Gastroesophageal sphincter (tissue), 4 donors: ENCODE measurements around the gene HIKESHI. TPM values are rescaled to one million over a fixed set of nuclear protein-coding genes. Genes with fewer than 3 reads are reported as not detected.
"Not testable (repeated sequence)": the region's sequence is repeated elsewhere in the genome, so short reads cannot be mapped to it uniquely, and the experiment has no call there.

ENCODE experiments used
- ATAC-seq: fragments of 150-250 bp; one replicate; pipeline ENCODE4 v1.9.1; 2016; ENCODE audit warnings: mild to moderate bottlenecking, moderate library complexity
- H3K27ac ChIP-seq, 4 donors: fragments of 200-600 bp; sonication (generic) in 3 of 4; 1 replicate in 3 of 4; 2 replicates in 1 of 4; pipeline ENCODE4 v1.5.1; 2016 to 2019
- H3K27me3 ChIP-seq: fragments of 200-600 bp; sonication (generic); one replicate; pipeline ENCODE4 v1.5.1; 2019
- H3K36me3 ChIP-seq, 2 donors: fragments of 200-600 bp; sonication (generic); one replicate each; pipeline ENCODE4 v1.5.1; 2019; ENCODE audit warnings: control low read depth in 1 of 2
- H3K4me1 ChIP-seq, 3 donors: fragments of 200-600 bp; sonication (generic); 1 replicate in 2 of 3; 2 replicates in 1 of 3; pipeline ENCODE4 v1.5.1; 2016 to 2019; ENCODE audit warnings: control low read depth in 2 of 3
- H3K4me3 ChIP-seq, 2 donors: fragments of 200-600 bp; sonication (generic); one replicate each; pipeline ENCODE4 v1.5.1; 2019; ENCODE audit warnings: mild to moderate bottlenecking in 1 of 2, moderate library complexity in 1 of 2
- H3K9me3 ChIP-seq, 3 donors: fragments of 200-600 bp; sonication (generic); one replicate each; pipeline ENCODE4 v1.5.1; 2017 to 2019; ENCODE audit warnings: control low read depth in 2 of 3
- CTCF ChIP-seq, 4 experiments: fragments of 200-600 bp in 2 of 4; fragments of 450-650 bp in 2 of 4; sonication (generic) in 1 of 4; IDR thresholded peaks; one replicate each; pipeline ENCODE4 v1.5.1; 2017 to 2019; ENCODE audit warnings: antibody characterized with exemption in 4 of 4, mild to moderate bottlenecking in 2 of 4, moderate library complexity in 2 of 4
- EP300 ChIP-seq: sonication (generic); formaldehyde crosslinking; IDR thresholded peaks from one replicate; pipeline ENCODE4 v1.6.1; 2017; ENCODE audit warnings: antibody characterized with exemption, mild to moderate bottlenecking
- POLR2A ChIP-seq, 2 donors: fragments of 450-650 bp; IDR thresholded peaks; one replicate each; pipeline ENCODE4 v1.6.1; 2017; ENCODE audit warnings: antibody characterized with exemption in 2 of 2, mild to moderate bottlenecking in 2 of 2, moderate library complexity in 1 of 2
- POLR2AphosphoS5 ChIP-seq: sonication (generic); formaldehyde crosslinking; IDR thresholded peaks from one replicate; pipeline ENCODE4 v1.6.1; 2017; ENCODE audit warnings: antibody characterized with exemption
- WGBS, 2 donors: methylation state at CpG; one replicate each; pipeline ENCODE4 v1.1.5; 2018; ENCODE audit warnings: low coverage in 1 of 2; 5-methylcytosine and 5-hydroxymethylcytosine counted together
- total RNA-seq, 4 donors: library from RNA; depleted of rRNA; stranded (reverse); fragments of >200 nt; gene quantifications; one replicate each; pipeline ENCODE4 v1.1.0, GENCODE V29; 2016

Gene HIKESHI
- total RNA-seq, 4 donors from 2014 or later = 36.3 to 55.9 (median 46.3) TPM

DNA sequence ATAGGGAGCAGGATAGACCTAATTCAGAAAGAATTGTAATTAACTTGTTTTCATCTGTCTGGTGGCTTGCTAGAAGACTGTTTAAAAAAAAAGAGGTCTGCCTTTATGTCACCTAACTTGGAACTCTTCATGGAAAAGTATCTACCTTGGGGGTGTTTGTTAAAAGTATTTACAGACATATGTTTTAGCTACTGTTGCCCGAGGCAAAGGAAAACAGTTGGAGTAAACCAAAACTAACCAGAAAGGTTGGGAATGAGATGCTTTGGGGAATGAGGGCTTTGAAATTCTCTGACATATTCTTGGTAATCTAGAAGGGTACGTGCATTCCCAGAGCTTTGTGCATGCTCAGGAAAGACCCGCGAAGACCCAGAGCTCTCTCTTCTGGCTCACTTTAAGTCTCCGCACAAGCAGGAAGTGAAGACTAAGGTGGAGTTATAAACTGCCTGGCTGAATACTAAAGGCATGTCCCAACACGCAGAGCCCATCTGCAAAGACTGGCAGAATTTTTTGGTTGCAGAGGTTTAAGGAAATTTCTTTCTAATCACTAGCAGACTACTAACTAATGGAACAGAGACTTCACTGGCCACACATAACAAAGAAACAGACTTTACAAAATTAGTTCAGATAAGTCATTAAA lies 33.2 kb downstream of the HIKESHI start:
- Histone ChIP-seq H3K4me1 (no peaks in the 10 kb centered on the region), H3K27ac (no peak overlapping the region), H3K27me3 (no peaks in the 10 kb centered on the region), H3K9me3 (no peaks in the 10 kb centered on the region), H3K4me3 (no peak overlapping the region), H3K36me3 (peaks cover 0 to 51% of the 10 kb centered on the region in 2 donors)
- WGBS, 2 donors = 72 to 82% methylated on average over 4 of the region's 6 CpGs
- TF ChIP-seq EP300 (no peak), POLR2AphosphoS5 (no peak), CTCF (IDR thresholded peaks at IDR 0.05) (no peak), POLR2A (IDR thresholded peaks at IDR 0.05) (no peak)
- no peak for ATAC-seq

- TF ChIP-seq CTCF (IDR thresholded peaks at IDR 0.05) (no peak), EP300 (no peak), POLR2A (IDR thresholded peaks at IDR 0.05) (no peak), POLR2AphosphoS5 (no peak)
- Histone ChIP-seq H3K27me3 (no peaks in the 10 kb centered on the region), H3K27ac (no peak overlapping the region), H3K9me3 (no peaks in the 10 kb centered on the region), H3K4me1 (peaks cover 0 to 4% (median 0%) of the 10 kb centered on the region in 3 donors), H3K4me3 (no peak overlapping the region), H3K36me3 (peaks cover 0 to 45% of the 10 kb centered on the region in 2 donors)
- 79 to 97% methylated on average over 2 of the region's 2 CpGs for WGBS, 2 donors
- ATAC-seq = no peak
These were observed 35.2 kb downstream of the HIKESHI start for GRCh38 chr11:86337227-86337626.

- ATAC-seq = no peak
- Histone ChIP-seq H3K9me3 (no peaks in the 10 kb centered on the region), H3K4me1 (peaks cover 0 to 4% (median 0%) of the 10 kb centered on the region in 3 donors), H3K36me3 (peaks cover 0 to 39% of the 10 kb centered on the region in 2 donors), H3K4me3 (no peak overlapping the region), H3K27ac (no peak overlapping the region), H3K27me3 (no peaks in the 10 kb centered on the region)
- no peak for TF ChIP-seq EP300
- TF ChIP-seq CTCF (IDR thresholded peaks at IDR 0.05) = no peak
- no peak for TF ChIP-seq POLR2AphosphoS5
- no peak for TF ChIP-seq POLR2A (IDR thresholded peaks at IDR 0.05)
- WGBS, 2 donors = 67 to 76% methylated on average over 1 to 3 of the region's 3 CpGs
These were observed 39.3 kb downstream of the HIKESHI start for GRCh38 chr11:86341382-86341781.

- Histone ChIP-seq H3K4me1 (peaks cover 0 to under 1% (median 0%) of the 10 kb centered on the region in 3 donors), H3K27me3 (no peaks in the 10 kb centered on the region), H3K36me3 (peaks cover 0 to 18% of the 10 kb centered on the region in 2 donors), H3K27ac (no peak overlapping the region), H3K4me3 (no peak overlapping the region), H3K9me3 (no peaks in the 10 kb centered on the region)
- no peak for TF ChIP-seq POLR2A (IDR thresholded peaks at IDR 0.05)
- no peak for TF ChIP-seq POLR2AphosphoS5
- TF ChIP-seq EP300 = no peak
- TF ChIP-seq CTCF (IDR thresholded peaks at IDR 0.05) = no peak
- no peak for ATAC-seq
- WGBS, 2 donors = 71% methylated on average over 3 of the region's 3 CpGs; no CpG with 5 or more reads in 1 of the 2 donors
These were observed 44.5 kb downstream of the HIKESHI start for GRCh38 chr11:86346513-86346912.

DNA sequence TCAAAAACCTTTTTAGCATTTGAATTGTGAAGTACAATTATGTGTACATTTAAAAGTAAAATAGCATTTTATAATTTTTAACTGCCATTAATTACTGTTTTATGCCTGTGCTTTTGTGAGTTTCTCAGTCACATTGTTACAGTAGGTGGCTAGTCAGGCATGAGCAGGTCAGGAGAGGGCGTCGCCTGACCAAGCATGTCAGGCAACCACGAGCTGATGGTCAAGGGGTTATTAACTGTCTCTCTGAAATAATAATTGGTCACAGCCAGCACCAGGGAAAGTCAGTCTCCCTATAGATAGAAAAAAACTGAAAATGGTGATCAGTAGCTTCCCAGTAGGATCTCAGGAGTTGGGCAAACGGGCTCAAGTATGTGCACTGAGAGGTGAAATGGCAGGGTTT lies 53.2 kb downstream of the HIKESHI start:
- TF ChIP-seq CTCF (IDR thresholded peaks at IDR 0.05) = no peak
- no peak for TF ChIP-seq EP300
- TF ChIP-seq POLR2A (IDR thresholded peaks at IDR 0.05) = no peak
- TF ChIP-seq POLR2AphosphoS5 = no peak
- no peak for ATAC-seq
- H3K36me3 ChIP-seq = no peaks in the 10 kb centered on the region
- H3K4me3 ChIP-seq = no peak overlapping the region
- no peaks in the 10 kb centered on the region for H3K4me1 ChIP-seq
- no peak overlapping the region for H3K27ac ChIP-seq
- 78 to 79% methylated on average over 2 to 4 of the region's 4 CpGs for WGBS, 2 donors
- no peaks in the 10 kb centered on the region for H3K27me3 ChIP-seq
- H3K9me3 ChIP-seq = no peaks in the 10 kb centered on the region

DNA sequence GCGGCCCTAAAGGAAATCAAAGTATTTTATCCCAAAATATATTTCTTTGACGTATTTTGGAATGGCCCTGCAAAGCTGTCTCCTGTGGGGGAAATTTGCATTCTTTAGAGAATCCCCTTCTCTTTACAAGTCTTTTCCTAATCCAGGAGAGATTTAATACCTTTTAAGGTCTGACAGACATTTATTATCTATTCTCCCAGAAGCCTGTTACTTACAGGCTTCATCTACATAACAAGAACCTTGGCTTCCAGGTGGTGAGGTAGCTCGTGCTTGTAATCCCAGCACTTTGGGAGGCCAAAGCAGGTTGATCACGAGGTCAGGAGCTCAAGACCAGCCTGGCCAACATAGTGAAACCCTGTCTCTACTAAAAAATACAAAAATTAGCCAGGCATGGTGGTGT lies 55.4 kb downstream of the HIKESHI start:
- not testable (repeated sequence) for ATAC-seq, H3K27ac ChIP-seq, H3K9me3 ChIP-seq, H3K4me1 ChIP-seq, H3K4me3 ChIP-seq, H3K27me3 ChIP-seq, H3K36me3 ChIP-seq
- 74 to 90% methylated on average over 2 to 4 of the region's 4 CpGs for WGBS, 2 donors
